ENCODE results near the gene KCNH5. TPM values are rescaled to one million over a fixed set of nuclear protein-coding genes. Genes with fewer than 3 reads are reported as not detected.

The KCNH5 gene
- total and polyA plus RNA-seq, 9 of the 15 experiments (the other 6 are each of a cell fraction or from before 2014, with no cell fraction given): 1.1 to 2.4 (median 1.4) TPM

- CTCF ChIA-PET (ENCODE audit: low intra/inter-chr PET ratio): no interaction called here
- POLR2A ChIA-PET: no interaction called here
- DNase-seq (ENCODE audit: extremely low read depth in 1 of 4, low spot score in 3 of 4): no peak
- no peaks in the 10 kb centered on the region for H3K79me2 ChIP-seq (ENCODE audit: control insufficient read depth, insufficient read depth, low read length)
- no peak overlapping the region for H3K4me2 ChIP-seq (ENCODE audit: insufficient read depth, low read length)
- H2AFZ ChIP-seq (ENCODE audit: low read depth, low read length): no peak overlapping the region
- no peaks in the 10 kb centered on the region for H3K27me3 ChIP-seq (ENCODE audit: control insufficient read depth in 2 of 2, insufficient read depth in 2 of 2, low read length in 2 of 2)
- intact Hi-C loops (cut with micrococcal nuclease): no loop called here
- H3K9ac ChIP-seq (ENCODE audit: insufficient read depth in 1 of 2, low read depth in 2 of 2, low read length in 2 of 2): no peak overlapping the region
- no peak overlapping the region for H3K4me3 ChIP-seq
- no peaks in the 10 kb centered on the region for H3K36me3 ChIP-seq (ENCODE audit: control insufficient read depth, insufficient read depth, low read length)
- FAIRE-seq: no peak
- H3K4me1 ChIP-seq (replicated peaks in 1 of 2; ENCODE audit: control insufficient read depth in 2 of 2, insufficient read depth in 2 of 2, low read length in 2 of 2): no peaks in the 10 kb centered on the region
- TF ChIP-seq ZNF76 (CRISPR knock-in tag; IDR thresholded peaks at IDR 0.05; ENCODE audit: borderline replicate concordance): no peak
- no peak for TF ChIP-seq NRF1 (conservative IDR thresholded peaks at IDR 0.05 in 1 of 2, IDR thresholded peaks at IDR 0.05 in 1 of 2)
- TF ChIP-seq GATA2 (CRISPR knock-in tag; IDR thresholded peaks at IDR 0.05): no peak
- no peak for TF ChIP-seq PRDM10 (IDR thresholded peaks at IDR 0.05; ENCODE audit: partially characterized antibody)
- TF ChIP-seq AFF4 (CRISPR knock-in tag; IDR thresholded peaks at IDR 0.05): no peak
- TF ChIP-seq TRIM28 (IDR thresholded peaks at IDR 0.05): no peak
- TF ChIP-seq MECOM (CRISPR knock-in tag; IDR thresholded peaks at IDR 0.05): no peak
- TF ChIP-seq ZNF740 (CRISPR knock-in tag; IDR thresholded peaks at IDR 0.05): no peak
- no peak for TF ChIP-seq ZNF740 (tag; IDR thresholded peaks at IDR 0.05)
- no peaks in the 10 kb centered on the region for H3K9me3 ChIP-seq (replicated peaks; ENCODE audit: control insufficient read depth, insufficient read depth, low read depth, low read length)
- WGBS (ENCODE audit: insufficient coverage, low coverage, missing lambda C conversion rate): 0% methylated on average over 3 of the region's 3 CpGs
- no TSS peak for BruUV-seq (replicated peaks)
- H3K27ac ChIP-seq (ENCODE audit: extremely low read depth, low read depth, low read length): no peak overlapping the region
- no peaks in the 10 kb centered on the region for H3K9me1 ChIP-seq (ENCODE audit: control insufficient read depth, insufficient read depth, low read length)
- no peaks in the 10 kb centered on the region for H4K20me1 ChIP-seq (replicated peaks; ENCODE audit: control insufficient read depth, insufficient read depth, low read length)
- no peak for ATAC-seq
- in situ Hi-C loops (cut with MboI): no loop called here
These were observed 248.8 kb downstream of the KCNH5 start for GRCh38 chr14:62796431-62796830.
